ENCODE results near the gene IL9.
"Not testable (repeated sequence)": the region's sequence is repeated elsewhere in the genome, so short reads cannot be mapped to it uniquely, and the experiment has no call there.

Gene IL9

GRCh38 chr5:135866016-135866415, 29.6 kb downstream of the IL9 start:
- no peak for DNase-seq

- no peak for DNase-seq
These were observed 30.9 kb downstream of the IL9 start for GRCh38 chr5:135864503-135865435.

- no peak for DNase-seq
These were observed 32.9 kb downstream of the IL9 start for GRCh38 chr5:135862744-135863143.

GRCh38 chr5:135862086-135862485, 33.6 kb downstream of the IL9 start:
- DNase-seq, result no peak

GRCh38 chr5:135861641-135862040, 34.0 kb downstream of the IL9 start:
- no peak for DNase-seq

GRCh38 chr5:135859641-135860040, 36.0 kb downstream of the IL9 start:
- no peak for DNase-seq

- DNase-seq, result not testable (repeated sequence)
These were observed 36.5 kb downstream of the IL9 start for GRCh38 chr5:135859186-135859585.

GRCh38 chr5:135857630-135858311, 37.9 kb downstream of the IL9 start:
- DNase-seq, result no peak

- no peak for DNase-seq
These were observed 43.5 kb downstream of the IL9 start for GRCh38 chr5:135851915-135852845.

GRCh38 chr5:135851186-135851914, 44.3 kb downstream of the IL9 start:
- no peak for DNase-seq

GRCh38 chr5:135850671-135851070, 45.0 kb downstream of the IL9 start:
- DNase-seq, result no peak

- DNase-seq, result no peak
These were observed 45.4 kb downstream of the IL9 start for GRCh38 chr5:135850231-135850630.

- no peak for DNase-seq
These were observed 47.7 kb downstream of the IL9 start for GRCh38 chr5:135847976-135848375.

- DNase-seq, result no peak
These were observed 49.3 kb downstream of the IL9 start for GRCh38 chr5:135846311-135846710.

GRCh38 chr5:135843571-135844337, 51.9 kb downstream of the IL9 start:
- no peak for DNase-seq

GRCh38 chr5:135842737-135843136, 52.9 kb downstream of the IL9 start:
- DNase-seq, result no peak
